ENCODE data around the gene LLPH. TPM values are rescaled to one million over a fixed set of nuclear protein-coding genes. Genes with fewer than 3 reads are reported as not detected.
A peak's percentile ranks its signal among the peaks of the same experiment; 100 is the strongest.

LLPH gene
- total and polyA plus RNA-seq, 2 of the 13 experiments (the other 11 are each of a cell fraction or from before 2014, with no cell fraction given), result 4.2 to 25.6 TPM

DNA sequence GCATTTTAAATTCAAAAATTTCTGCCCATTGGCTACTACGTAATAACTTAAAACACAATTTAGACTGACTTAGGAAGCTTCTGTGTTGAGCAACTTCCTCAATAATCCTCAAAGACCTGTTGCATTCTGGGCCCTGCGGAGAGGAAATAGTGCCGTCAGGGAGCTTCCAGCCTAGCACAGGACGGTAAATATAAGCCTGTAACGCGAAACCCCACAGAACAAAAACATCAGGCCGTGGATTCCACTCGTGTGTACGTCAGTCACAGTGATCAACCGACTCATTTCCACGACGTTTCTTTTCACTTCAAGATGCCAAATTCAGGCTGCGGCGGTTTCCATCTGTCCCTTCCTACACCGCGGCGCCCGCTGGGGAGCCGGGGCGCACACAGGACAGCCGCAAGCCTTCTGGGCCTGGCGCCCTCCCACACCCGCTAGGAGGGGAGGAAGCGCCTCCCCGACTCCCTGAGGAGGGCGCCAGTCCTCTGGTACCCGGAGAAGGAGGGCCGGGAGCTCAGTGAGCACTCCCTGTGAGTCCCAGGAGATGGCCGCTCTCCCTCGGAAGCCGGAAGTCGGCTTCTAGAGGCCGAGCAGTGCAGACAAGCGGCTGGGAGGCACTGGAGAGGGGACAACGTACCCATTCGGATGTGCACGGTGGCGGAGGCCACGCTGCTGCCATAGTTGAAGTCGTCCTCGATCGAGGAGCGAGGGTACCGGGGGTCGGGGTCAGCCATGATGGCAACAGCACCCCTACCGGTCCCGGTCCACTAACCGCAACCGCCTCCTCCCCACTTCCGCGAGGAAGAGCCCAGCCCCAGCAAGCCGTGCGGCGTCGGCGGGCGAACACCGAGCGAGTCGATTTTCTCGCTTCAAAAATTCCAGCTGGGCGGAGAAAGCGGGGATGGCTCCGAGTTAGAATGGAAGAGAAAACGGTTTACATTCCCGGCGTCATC lies 38.9 kb upstream of the LLPH start, which contains the start of gene TMBIM4 (continued):
- TF ChIP-seq, protein P1, sequence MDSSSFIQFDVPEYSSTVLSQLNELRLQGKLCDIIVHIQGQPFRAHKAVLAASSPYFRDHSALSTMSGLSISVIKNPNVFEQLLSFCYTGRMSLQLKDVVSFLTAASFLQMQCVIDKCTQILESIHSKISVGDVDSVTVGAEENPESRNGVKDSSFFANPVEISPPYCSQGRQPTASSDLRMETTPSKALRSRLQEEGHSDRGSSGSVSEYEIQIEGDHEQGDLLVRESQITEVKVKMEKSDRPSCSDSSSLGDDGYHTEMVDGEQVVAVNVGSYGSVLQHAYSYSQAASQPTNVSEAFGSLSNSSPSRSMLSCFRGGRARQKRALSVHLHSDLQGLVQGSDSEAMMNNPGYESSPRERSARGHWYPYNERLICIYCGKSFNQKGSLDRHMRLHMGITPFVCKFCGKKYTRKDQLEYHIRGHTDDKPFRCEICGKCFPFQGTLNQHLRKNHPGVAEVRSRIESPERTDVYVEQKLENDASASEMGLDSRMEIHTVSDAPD (CRISPR knock-in tag; IDR thresholded peaks at IDR 0.05), result no peak; the same call in 1 of the 2 replicates
- TF ChIP-seq ZNF34 (CRISPR knock-in tag; IDR thresholded peaks at IDR 0.05; ENCODE audit: borderline replicate concordance) (peak; percentile 96), KAT7 (CRISPR knock-in tag; IDR thresholded peaks at IDR 0.05; ENCODE audit: borderline replicate concordance) (peak; percentile 85), EED (CRISPR knock-in tag; IDR thresholded peaks at IDR 0.05) (peak; percentile 79), ZNF30 (CRISPR knock-in tag; IDR thresholded peaks at IDR 0.05) (no peak), ZNF296 (CRISPR knock-in tag; conservative IDR thresholded peaks at IDR 0.05) (no peak), NPAS2 (CRISPR knock-in tag; IDR thresholded peaks at IDR 0.05; ENCODE audit: borderline replicate concordance) (no peak), ELF1 (CRISPR knock-in tag; IDR thresholded peaks at IDR 0.05) (peak; percentile 96), IKZF1 (IDR thresholded peaks at IDR 0.05) (no peak), CCDC6 (CRISPR knock-in tag; IDR thresholded peaks at IDR 0.05) (no peak), ZNF205 (CRISPR knock-in tag; IDR thresholded peaks at IDR 0.05) (no peak), ZNF124 (CRISPR knock-in tag; IDR thresholded peaks at IDR 0.05) (no peak), KDM4B (CRISPR knock-in tag; IDR thresholded peaks at IDR 0.05) (peak; percentile 36; the same call in 1 of the 2 replicates), FOSL1 (CRISPR knock-in tag; IDR thresholded peaks at IDR 0.05; ENCODE audit: borderline replicate concordance) (peak; percentile 37; the same call in 1 of the 2 replicates), ZNF747 (CRISPR knock-in tag; IDR thresholded peaks at IDR 0.05; ENCODE audit: borderline replicate concordance) (peak; percentile 63; the same call in 1 of the 2 replicates), ZBTB7B (CRISPR knock-in tag; IDR thresholded peaks at IDR 0.05) (peak; percentile 24; the same call in 1 of the 2 replicates), BHLHE40 (IDR thresholded peaks at IDR 0.05; ENCODE audit: low read length) (no peak), ATF7 (IDR thresholded peaks at IDR 0.05) (no peak), ATF7 (CRISPR knock-in tag; IDR thresholded peaks at IDR 0.05) (peak; percentile 74), RAD21 (CRISPR knock-in tag; IDR thresholded peaks at IDR 0.05) (peak; percentile 60)
- TF ChIP-seq, protein P2, sequence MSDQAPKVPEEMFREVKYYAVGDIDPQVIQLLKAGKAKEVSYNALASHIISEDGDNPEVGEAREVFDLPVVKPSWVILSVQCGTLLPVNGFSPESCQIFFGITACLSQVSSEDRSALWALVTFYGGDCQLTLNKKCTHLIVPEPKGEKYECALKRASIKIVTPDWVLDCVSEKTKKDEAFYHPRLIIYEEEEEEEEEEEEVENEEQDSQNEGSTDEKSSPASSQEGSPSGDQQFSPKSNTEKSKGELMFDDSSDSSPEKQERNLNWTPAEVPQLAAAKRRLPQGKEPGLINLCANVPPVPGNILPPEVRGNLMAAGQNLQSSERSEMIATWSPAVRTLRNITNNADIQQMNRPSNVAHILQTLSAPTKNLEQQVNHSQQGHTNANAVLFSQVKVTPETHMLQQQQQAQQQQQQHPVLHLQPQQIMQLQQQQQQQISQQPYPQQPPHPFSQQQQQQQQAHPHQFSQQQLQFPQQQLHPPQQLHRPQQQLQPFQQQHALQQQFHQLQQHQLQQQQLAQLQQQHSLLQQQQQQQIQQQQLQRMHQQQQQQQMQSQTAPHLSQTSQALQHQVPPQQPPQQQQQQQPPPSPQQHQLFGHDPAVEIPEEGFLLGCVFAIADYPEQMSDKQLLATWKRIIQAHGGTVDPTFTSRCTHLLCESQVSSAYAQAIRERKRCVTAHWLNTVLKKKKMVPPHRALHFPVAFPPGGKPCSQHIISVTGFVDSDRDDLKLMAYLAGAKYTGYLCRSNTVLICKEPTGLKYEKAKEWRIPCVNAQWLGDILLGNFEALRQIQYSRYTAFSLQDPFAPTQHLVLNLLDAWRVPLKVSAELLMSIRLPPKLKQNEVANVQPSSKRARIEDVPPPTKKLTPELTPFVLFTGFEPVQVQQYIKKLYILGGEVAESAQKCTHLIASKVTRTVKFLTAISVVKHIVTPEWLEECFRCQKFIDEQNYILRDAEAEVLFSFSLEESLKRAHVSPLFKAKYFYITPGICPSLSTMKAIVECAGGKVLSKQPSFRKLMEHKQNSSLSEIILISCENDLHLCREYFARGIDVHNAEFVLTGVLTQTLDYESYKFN (CRISPR knock-in tag; conservative IDR thresholded peaks at IDR 0.05), result no peak; the same call in 1 of the 2 replicates
- TF ChIP-seq, protein P3, sequence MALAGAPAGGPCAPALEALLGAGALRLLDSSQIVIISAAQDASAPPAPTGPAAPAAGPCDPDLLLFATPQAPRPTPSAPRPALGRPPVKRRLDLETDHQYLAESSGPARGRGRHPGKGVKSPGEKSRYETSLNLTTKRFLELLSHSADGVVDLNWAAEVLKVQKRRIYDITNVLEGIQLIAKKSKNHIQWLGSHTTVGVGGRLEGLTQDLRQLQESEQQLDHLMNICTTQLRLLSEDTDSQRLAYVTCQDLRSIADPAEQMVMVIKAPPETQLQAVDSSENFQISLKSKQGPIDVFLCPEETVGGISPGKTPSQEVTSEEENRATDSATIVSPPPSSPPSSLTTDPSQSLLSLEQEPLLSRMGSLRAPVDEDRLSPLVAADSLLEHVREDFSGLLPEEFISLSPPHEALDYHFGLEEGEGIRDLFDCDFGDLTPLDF (CRISPR knock-in tag; IDR thresholded peaks at IDR 0.05), result peak; percentile 72; the same call in 1 of the 2 replicates
- TF ChIP-seq, protein P4, sequence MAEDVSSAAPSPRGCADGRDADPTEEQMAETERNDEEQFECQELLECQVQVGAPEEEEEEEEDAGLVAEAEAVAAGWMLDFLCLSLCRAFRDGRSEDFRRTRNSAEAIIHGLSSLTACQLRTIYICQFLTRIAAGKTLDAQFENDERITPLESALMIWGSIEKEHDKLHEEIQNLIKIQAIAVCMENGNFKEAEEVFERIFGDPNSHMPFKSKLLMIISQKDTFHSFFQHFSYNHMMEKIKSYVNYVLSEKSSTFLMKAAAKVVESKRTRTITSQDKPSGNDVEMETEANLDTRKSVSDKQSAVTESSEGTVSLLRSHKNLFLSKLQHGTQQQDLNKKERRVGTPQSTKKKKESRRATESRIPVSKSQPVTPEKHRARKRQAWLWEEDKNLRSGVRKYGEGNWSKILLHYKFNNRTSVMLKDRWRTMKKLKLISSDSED (CRISPR knock-in tag; IDR thresholded peaks at IDR 0.05), result 0 out of 2 replicates have a peak, but pooled peaks have one; percentile 68
